Adrenal gland (tissue), 5 donors: ENCODE results near the gene EIF2D.

Experiments
- CTCF ChIP-seq, 6 experiments: fragments of 450-650 bp in 4 of 6; fragments of 200-600 bp in 2 of 6; sonication (generic) in 1 of 6; IDR thresholded peaks; 1 replicate in 5 of 6; 2 replicates in 1 of 6; pipeline versions ENCODE4 v1.5.1 to v1.8.0; 2016 to 2021; ENCODE audit warnings: antibody characterized with exemption in 6 of 6, mild to moderate bottlenecking in 2 of 6, moderate library complexity in 1 of 6
- POLR2A ChIP-seq, 2 donors: fragments of 450-650 bp; IDR thresholded peaks; one replicate each; pipeline ENCODE4 v1.6.1; 2017; ENCODE audit warnings: antibody characterized with exemption in 2 of 2, mild to moderate bottlenecking in 2 of 2, moderate library complexity in 1 of 2
- donor health status: DM: no; HTN: no; CAD: no.

- no peak for TF ChIP-seq CTCF (IDR thresholded peaks at IDR 0.05)
- no peak for TF ChIP-seq POLR2A (IDR thresholded peaks at IDR 0.05)
Measured at GRCh38 chr1:206569556-206569955, 42.7 kb downstream of the EIF2D start.
